H1 (cell line): Measurements from ENCODE around the gene TMEM106C. TPM values are rescaled to one million over a fixed set of nuclear protein-coding genes. Genes with fewer than 3 reads are reported as not detected.

Source experiments
- CREB1 ChIP-seq: IDR thresholded peaks from 2 replicates; pipeline ENCODE4 v1.6.1; 2012; ENCODE audit warnings: inconsistent platforms
- KDM1A ChIP-seq: fragments of 200-600, 300-600 bp; sonication (generic); IDR thresholded peaks from 2 replicates; pipeline ENCODE4 v1.7.1; 2016; ENCODE audit warnings: mild to moderate bottlenecking, low read length, borderline replicate concordance
- RAD21 ChIP-seq, 2 experiments: IDR thresholded peaks in 1 of 2; conservative IDR thresholded peaks in 1 of 2; 2 replicates each; pipeline ENCODE4 v1.6.1; 2011; ENCODE audit warnings: low read depth in 2 of 2, low read length in 2 of 2, improper control_type of control experiment in 1 of 2, inconsistent platforms in 1 of 2, mild to moderate bottlenecking in 1 of 2, moderate library complexity in 1 of 2
- polyA plus RNA-seq, 7 experiments: library from polyadenylated mRNA; depleted of rRNA in 3 of 7; stranded (reverse) in 5 of 7; unstranded in 2 of 7; fragments of >200 nt in 5 of 7; fragments of 200-250 nt in 2 of 7; gene quantifications; 1 replicate in 5 of 7; 2 replicates in 1 of 7; 4 replicates in 1 of 7; pipeline versions ENCODE4 v1.2.1 to v1.2.3, GENCODE V29; 2011 to 2013; ENCODE audit warnings: missing spikeins in 2 of 7, mixed read lengths in 2 of 7
- total RNA-seq: library from RNA; stranded (reverse); fragmentation: NEBNext Ultra II Directional; extraction: Animal tissue kit (Norgen Biotek cat#: 25700); gene quantifications from 2 replicates; pipeline ENCODE4 v1.2.1, GENCODE V29; 2021
- TF ChIP-seq, protein P1 (sequence below): IDR thresholded peaks from 2 replicates; pipeline ENCODE4 v1.6.1; 2011; ENCODE audit warnings: low read depth, mild to moderate bottlenecking, low read length; ENCODE audit not compliant: insufficient read depth

Gene TMEM106C
- total and polyA plus RNA-seq, 2 of the 8 experiments (the other 6 are each of a cell fraction or from before 2014, with no cell fraction given), result 36.6 to 45.3 TPM

DNA sequence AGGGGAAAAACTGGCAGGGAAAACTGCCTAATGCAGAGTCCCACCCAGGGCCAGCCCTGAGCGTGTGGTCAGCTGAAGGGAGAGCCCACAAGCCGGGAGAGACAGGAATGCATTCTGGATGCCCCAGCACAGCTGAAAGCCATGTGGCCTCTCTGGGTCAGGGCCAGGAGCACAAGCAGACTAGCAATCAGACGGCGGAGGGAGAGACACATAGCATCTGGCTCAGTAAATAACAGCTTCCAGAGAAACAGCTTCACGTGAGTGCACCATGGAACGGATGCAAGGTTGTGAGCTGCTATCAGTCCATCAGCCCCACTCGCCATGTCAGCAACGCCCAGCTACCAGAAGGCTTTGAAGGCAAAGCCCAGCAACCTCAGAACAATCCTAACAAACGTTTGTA lies 28.2 kb upstream of the TMEM106C start (continued):
- no peak for TF ChIP-seq KDM1A
- TF ChIP-seq CREB1, result no peak
- TF ChIP-seq, protein P1, sequence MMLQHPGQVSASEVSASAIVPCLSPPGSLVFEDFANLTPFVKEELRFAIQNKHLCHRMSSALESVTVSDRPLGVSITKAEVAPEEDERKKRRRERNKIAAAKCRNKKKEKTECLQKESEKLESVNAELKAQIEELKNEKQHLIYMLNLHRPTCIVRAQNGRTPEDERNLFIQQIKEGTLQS, result no peak
- TF ChIP-seq RAD21 (IDR thresholded peaks at IDR 0.05 in 1 of 2, conservative IDR thresholded peaks at IDR 0.05 in 1 of 2; ENCODE audit: low read depth in 2 of 2, low read length in 2 of 2), result no peak
